ENCODE results near the gene PAX6.

Gene PAX6

DNA sequence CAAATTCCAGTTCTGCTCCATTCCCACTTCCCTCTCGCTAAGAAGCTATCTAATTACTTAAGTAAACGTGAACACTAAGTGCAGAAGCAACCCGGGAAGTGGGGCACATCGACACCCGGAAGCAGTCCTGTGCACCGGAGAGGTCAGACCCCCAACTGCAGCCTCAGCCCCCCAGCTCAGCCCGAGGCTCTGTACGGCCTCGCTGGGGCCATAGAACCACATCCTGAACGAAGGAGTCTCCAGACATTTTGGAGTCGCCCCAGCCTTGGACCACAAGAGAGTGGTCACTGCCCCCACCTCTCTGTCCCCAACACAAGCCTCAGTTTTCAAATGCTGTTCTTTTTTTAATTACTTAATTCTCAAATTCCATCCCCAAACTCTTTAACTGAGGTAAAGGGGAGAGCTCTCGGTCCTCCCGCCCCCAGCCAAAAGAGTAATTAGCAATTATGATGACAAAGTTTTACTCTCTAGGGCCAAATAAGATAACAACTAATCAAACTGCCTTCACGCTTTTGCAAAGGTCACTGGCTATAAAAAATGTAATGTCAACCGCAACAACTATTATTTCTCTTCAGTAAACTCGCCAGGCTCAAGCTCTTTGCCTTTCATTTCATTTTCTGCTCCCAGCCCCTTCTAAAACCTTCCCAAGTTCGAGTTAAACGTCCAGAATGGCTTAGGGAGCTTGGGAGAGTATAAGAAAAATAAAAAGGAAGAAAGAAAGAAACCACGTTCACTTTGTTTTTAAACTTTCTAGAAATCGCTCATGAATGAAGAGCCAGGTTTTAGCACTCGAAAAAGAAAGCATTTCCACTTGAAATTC, 2.2 kb downstream of the PAX6 start:
- TF ChIP-seq, protein P1, sequence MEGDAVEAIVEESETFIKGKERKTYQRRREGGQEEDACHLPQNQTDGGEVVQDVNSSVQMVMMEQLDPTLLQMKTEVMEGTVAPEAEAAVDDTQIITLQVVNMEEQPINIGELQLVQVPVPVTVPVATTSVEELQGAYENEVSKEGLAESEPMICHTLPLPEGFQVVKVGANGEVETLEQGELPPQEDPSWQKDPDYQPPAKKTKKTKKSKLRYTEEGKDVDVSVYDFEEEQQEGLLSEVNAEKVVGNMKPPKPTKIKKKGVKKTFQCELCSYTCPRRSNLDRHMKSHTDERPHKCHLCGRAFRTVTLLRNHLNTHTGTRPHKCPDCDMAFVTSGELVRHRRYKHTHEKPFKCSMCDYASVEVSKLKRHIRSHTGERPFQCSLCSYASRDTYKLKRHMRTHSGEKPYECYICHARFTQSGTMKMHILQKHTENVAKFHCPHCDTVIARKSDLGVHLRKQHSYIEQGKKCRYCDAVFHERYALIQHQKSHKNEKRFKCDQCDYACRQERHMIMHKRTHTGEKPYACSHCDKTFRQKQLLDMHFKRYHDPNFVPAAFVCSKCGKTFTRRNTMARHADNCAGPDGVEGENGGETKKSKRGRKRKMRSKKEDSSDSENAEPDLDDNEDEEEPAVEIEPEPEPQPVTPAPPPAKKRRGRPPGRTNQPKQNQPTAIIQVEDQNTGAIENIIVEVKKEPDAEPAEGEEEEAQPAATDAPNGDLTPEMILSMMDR (IDR thresholded peaks at IDR 0.05; ENCODE audit: low read depth, low read length, missing control alignments), result no peak
- DNase-seq (ENCODE audit: low read depth), result no peak
- H3K4me3 ChIP-seq (ENCODE audit: low read depth, low read length), result no peak overlapping the region

GRCh38 chr11:31807799-31808667, 3.1 kb downstream of the PAX6 start:
- H3K4me3 ChIP-seq (ENCODE audit: low read depth, low read length), result no peak overlapping the region
- no peak for DNase-seq (ENCODE audit: low read depth)
- TF ChIP-seq, protein P1 (IDR thresholded peaks at IDR 0.05; ENCODE audit: low read depth, low read length, missing control alignments), result no peak

GRCh38 chr11:31806928-31807798, 4.0 kb downstream of the PAX6 start:
- TF ChIP-seq, protein P1 (IDR thresholded peaks at IDR 0.05; ENCODE audit: low read depth, low read length, missing control alignments), result no peak
- H3K4me3 ChIP-seq (ENCODE audit: low read depth, low read length), result no peak overlapping the region
- no peak for DNase-seq (ENCODE audit: low read depth)

DNA sequence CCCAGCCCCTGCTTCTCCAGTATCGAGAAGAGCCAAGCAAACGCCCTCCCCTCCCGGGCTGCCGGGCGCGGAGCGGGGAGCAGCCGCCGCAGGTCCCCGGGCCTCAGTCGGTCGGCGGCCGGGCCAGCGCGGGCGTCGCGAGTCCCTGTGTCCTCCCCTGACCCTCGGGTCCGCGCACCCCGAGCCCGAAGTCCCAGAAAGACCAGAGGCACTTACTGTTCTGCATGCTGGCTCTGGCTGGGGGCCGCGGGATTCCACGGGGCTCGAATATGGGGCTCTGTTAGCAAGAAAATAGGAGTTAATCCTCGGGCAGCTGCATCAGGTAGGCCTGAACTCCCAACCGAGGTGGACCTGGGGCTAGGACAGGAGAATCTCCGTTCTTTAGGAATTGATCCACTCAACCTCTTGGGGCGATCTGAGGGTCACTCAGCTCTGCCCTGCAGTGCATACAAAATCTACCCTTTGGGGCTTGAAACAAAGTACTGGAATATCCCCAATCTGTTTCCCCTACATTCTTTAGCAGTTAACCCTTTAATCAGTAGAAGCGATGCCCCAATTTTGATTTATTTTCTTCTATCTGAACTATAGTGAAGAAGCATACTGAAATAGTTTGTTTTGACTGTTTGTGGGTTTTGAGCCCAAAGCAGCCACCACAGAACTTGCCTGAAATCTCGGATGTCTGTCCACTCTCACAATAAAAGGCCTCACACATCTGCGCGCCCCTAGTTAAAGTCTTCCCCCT, 4.8 kb downstream of the PAX6 start:
- no peak overlapping the region for H3K4me3 ChIP-seq (ENCODE audit: low read depth, low read length)
- no peak for DNase-seq (ENCODE audit: low read depth)
- TF ChIP-seq, protein P1 (IDR thresholded peaks at IDR 0.05; ENCODE audit: low read depth, low read length, missing control alignments), result no peak

DNA sequence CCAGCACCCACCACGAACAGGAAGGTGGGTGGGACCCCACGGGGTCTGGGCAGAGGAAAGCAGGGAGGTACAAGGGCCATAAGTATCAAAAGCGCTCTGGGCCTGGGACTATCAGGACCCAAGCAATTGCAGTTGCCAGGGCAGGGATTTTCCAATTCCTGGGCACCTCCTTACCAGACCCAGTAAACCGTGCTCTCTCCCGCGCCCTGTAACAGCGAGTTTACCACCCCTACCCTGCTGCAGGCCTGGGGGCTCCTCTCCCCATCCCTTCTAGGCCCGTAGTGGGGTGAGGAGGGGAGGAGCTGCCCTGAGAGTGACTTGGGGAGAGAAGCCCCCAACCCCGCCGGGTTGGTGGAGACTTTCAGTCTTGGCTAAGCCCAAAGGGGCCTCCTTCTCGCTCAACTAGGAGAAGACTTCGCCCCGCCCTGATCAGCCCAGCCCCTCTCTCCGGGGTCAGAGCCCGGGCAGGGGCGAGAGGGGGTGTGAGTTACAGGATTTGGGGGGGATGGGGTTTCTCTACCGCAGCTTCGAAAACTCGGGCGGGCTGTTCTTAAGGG, 5.4 kb downstream of the PAX6 start:
- TF ChIP-seq, protein P1 (IDR thresholded peaks at IDR 0.05; ENCODE audit: low read depth, low read length, missing control alignments), result no peak
- DNase-seq (ENCODE audit: low read depth), result no peak
- no peak overlapping the region for H3K4me3 ChIP-seq (ENCODE audit: low read depth, low read length)

Data from GM12864 (cell line).